LoVo (cell line): ENCODE measurements around the gene SLC25A13.
"Not testable (repeated sequence)": the region's sequence is repeated elsewhere in the genome, so short reads cannot be mapped to it uniquely, and the experiment has no call there.

ENCODE experiments used
- DNase-seq: peaks from one replicate; pipeline ENCODE4 v3.0.0-alpha.2; 2016; ENCODE audit warnings: low spot score

Gene SLC25A13

DNA sequence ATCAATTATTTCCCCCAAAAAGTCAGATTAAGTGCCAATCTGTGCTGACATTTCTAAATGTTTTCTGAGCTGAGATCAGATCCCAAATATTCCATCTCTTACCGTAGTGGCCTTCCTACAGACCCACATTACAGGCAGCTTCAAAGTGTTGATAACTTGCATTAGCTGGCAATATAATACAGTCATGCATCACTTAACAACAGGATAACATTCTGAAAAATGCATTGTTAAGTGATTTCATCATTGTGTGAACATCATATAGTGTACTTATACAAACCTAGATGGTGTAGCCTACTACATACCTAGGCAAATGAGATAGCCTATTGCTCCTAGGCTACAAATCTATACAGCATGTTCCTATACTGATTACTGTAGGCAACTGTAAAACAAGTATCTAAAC, 22.4 kb downstream of the SLC25A13 start:
- DNase-seq = no peak

DNA sequence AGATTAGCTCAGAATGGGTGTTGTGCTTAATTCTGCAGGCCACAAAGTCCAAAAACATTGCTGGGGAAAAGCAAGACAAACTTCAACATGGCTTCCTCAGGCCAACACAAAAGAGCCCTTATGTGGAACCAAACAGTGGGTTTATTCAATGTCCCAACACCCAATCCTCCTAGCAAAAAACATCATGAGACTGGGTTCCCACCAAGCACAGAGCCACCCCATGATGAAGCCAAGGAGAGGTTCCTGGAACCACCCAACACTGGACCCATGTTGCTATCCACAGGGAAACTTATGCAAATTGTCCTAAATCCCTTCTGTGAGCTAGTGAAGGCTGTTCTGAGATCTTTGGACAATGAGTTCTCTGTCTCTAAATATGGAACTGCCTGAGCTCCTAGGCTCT, 24.0 kb downstream of the SLC25A13 start:
- no peak for DNase-seq

DNA sequence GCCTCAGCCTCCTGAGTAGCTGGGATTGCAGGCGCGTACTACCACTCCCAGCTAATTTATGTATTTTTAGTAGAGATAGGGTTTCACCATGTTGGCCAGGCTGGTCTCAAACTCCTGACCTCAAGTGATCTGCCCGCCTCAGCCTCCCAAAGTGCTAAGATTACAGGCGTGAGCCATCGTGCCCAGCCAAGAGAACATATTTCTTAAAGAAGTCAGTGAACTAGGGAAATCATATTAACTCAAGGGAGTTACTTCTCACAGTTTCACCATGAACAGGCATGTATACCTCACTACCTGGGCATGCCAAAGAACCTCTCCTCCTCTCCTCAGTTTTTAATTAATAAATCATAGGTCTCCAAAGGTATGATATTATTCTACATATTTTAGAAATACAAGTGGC, 24.5 kb downstream of the SLC25A13 start:
- not testable (repeated sequence) for DNase-seq

GRCh38 chr7:96293911-96294310, 28.0 kb downstream of the SLC25A13 start:
- DNase-seq = not testable (repeated sequence)

GRCh38 chr7:96287559-96287958, 34.3 kb downstream of the SLC25A13 start:
- no peak for DNase-seq

GRCh38 chr7:96287132-96287531, 34.8 kb downstream of the SLC25A13 start:
- no peak for DNase-seq

- DNase-seq = no peak
Measured at GRCh38 chr7:96285579-96285978, 36.3 kb downstream of the SLC25A13 start.

GRCh38 chr7:96284835-96285234, 37.1 kb downstream of the SLC25A13 start:
- DNase-seq = no peak

DNA sequence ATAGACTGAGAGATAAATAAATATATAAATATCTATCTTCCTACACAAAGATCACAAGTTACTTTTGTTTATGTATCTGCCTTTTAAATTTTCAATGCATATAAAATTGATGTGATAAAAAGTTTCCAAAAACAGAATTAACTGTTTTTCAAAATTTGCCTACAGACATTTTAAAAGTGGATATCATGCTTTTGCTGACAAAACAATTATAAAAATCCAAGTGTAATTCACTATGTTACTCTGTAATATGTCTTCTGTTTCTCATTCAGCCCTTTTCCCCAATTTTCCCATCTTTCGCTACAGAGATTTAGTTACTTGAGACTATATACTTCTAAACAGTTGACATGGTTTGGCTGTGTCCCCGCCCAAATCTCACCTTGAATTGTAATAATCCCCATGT, 37.7 kb downstream of the SLC25A13 start:
- no peak for DNase-seq

- no peak for DNase-seq
Measured at GRCh38 chr7:96282835-96283234, 39.1 kb downstream of the SLC25A13 start.

DNA sequence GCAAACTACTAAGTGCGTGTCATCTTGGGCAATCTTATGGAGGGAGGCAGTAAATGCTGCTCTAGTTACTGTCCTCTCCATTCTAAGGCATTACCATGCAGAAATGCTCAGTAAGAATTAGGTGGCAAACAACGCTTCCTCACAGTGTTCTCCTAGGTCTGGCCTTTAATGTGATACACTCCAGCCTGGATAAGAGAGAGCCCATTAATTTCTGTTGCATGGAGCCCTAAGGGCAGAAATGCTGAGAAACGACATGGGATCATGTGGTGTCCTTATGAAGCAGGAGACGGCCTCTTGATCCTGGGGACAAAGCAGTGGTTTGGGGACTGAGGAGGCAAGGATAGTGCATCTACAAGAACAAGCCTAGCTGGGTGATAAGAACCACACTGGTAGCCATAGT, 44.0 kb downstream of the SLC25A13 start:
- DNase-seq = no peak

GRCh38 chr7:96276019-96276418, 45.9 kb downstream of the SLC25A13 start:
- no peak for DNase-seq

- DNase-seq = no peak
Measured at GRCh38 chr7:96273716-96274115, 48.2 kb downstream of the SLC25A13 start.

DNA sequence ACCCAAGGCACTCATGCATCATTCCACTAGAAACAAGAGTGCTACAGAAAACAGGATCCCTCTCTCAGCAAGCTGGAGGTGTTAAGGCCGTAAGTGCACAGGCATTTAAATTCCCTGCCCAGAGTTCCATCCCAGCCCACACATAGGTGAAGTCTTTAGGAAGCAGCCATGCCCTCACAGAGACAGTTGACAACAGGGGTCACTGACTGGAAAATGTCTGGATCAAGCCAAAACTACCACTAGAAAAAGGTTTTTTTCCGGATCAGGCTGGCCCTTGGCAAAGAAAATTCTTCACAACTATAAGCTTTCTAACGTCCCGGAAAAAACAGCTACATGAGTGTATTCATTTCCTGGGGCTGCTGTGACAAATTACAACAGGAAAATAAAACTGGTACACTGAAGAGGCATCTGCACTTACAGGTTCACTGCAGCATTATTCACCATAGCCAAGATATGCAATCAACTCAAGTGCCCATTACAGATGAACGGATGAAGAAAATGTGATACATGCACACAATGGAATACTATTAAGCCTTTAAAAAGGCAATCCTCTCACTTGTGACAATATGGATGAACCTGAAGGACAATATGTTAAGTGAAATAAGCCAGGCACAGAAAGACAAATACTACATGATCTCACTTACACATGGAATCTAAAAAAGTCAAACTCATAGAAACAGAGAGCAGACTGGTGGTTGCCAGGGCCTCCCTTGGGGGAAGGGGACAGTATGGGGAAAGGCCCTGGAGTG, 52.5 kb downstream of the SLC25A13 start:
- DNase-seq = no peak

GRCh38 chr7:96266580-96266979, 55.3 kb downstream of the SLC25A13 start:
- DNase-seq = no peak

- no peak for DNase-seq
Measured at GRCh38 chr7:96266015-96266414, 55.9 kb downstream of the SLC25A13 start.

GRCh38 chr7:96253964-96254363, 67.9 kb downstream of the SLC25A13 start:
- no peak for DNase-seq

- DNase-seq = no peak
Measured at GRCh38 chr7:96253441-96253840, 68.5 kb downstream of the SLC25A13 start.

DNA sequence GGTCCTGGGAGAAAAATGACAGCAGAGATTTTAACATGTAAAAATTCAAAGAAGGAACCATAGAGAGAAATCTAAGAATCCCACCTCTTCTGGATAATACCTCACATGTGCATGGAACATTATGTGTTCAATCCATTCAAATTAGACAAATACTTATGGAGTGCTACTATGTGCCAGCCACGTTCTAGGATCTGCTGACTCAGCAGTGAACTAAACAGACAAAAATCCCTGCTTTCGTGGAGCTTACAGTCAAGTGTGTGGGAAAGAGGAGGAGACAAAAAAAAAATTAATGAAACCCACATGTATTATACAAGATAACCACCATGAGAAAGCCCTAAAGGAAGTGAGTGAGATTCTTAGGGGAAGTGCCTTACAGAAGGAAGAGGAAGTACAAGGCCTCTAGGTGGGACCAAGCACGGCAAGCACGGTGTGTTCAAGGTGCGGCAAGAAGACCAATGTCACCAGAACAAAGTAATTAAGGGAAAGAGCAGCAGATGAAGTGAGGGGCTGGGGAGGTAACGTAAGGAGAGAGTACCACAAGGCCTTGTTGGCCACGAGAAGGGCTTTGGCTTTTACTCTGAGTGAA, 71.0 kb downstream of the SLC25A13 start:
- no peak for DNase-seq

DNA sequence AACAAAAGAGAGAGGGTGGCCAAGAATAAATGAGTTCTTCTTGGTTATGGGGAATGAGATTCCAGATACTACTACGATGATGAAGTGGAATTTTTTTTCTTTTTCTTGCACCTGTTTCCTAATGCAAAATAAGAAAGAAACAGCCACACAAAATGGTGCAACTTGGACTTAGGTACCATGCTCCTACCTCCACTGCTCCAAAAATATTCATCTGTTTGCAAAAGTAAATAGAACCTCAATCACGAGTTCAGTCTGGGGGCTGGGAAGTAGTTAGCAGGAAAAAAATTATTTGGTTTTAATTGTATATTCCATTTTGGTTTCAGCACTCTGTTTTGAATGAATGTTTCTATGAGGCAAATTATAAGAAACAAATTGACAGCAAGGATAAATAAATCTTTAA, 73.5 kb downstream of the SLC25A13 start:
- DNase-seq = no peak

DNA sequence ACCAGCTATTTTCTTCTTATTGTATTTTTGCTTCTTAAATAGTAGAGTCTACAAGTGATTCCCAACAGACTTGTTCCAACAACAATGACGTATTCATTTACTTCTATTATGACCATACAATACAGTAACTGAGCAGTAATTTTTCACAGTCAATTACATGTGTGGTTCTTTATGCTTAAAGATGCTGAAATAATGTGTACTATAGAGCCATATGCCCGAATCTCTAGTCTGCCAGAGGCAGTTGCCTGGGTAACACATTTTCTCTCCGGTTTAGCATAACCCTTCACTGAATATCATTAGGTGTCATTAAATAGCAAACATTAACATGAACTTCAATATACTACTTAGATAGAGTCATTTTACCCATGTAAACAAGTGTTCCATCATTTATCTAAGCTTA, 75.0 kb downstream of the SLC25A13 start:
- no peak for DNase-seq

DNA sequence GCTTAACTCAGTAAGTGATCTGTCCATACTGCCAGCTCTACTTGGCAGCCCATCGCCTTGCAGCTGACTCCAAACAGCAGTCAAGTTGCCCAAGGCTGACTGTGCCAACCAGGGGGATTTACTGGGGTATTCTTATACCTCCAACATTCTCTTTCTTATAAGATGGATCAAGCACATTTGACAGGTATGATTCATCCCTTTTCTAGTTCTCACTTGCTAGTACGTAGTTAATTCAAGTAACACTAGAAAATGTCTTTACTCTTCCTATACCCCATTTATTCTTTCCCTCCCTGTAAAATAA, 77.0 kb downstream of the SLC25A13 start:
- DNase-seq = no peak

- DNase-seq = no peak
Measured at GRCh38 chr7:96244244-96244991, 77.5 kb downstream of the SLC25A13 start.

- no peak for DNase-seq
Measured at GRCh38 chr7:96243241-96243640, 78.7 kb downstream of the SLC25A13 start.
